HG02588 (cell line): Measurements from ENCODE around the gene ALDH16A1.

Experiments used
- ATAC-seq: cut with Tn5 transposase; IDR thresholded peaks from one replicate; pipeline ENCODE4 v1.9.1; 2021; ENCODE audit warnings: mild to moderate bottlenecking, moderate library complexity; ENCODE audit not compliant: unreplicated experiment

Gene ALDH16A1

GRCh38 chr19:49453013-49453756 is at the start of gene ALDH16A1:
Gene ALDH16A1, plus strand, starts transcription at chr19:49453225. Its CDS starts 107 bp downstream, at chr19:49453332.
- ATAC-seq = peak; percentile 72

GRCh38 chr19:49403404-49404187 is 49.4 kb upstream of the ALDH16A1 start:
- no peak for ATAC-seq

DNA sequence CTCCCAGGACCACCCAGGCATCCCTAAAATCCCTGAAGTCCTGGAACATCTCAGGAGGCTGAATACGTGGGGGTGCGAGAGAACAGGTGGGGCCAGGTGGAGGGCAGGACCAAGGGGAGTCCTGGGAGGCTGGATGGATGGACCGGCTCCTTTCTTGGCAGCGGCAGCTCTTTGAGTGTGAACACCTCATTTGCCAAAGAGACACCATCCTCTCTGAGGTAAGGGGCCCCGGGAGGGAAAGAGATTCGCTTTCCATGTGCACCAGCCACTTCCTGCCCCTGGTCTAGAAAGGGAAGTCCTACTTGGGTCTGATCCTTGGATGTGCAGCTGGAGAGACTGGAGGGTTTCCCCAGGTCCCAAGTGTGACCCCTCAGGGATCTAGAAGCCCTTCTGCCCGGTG is 45.9 kb upstream of the ALDH16A1 start:
- ATAC-seq = no peak

DNA sequence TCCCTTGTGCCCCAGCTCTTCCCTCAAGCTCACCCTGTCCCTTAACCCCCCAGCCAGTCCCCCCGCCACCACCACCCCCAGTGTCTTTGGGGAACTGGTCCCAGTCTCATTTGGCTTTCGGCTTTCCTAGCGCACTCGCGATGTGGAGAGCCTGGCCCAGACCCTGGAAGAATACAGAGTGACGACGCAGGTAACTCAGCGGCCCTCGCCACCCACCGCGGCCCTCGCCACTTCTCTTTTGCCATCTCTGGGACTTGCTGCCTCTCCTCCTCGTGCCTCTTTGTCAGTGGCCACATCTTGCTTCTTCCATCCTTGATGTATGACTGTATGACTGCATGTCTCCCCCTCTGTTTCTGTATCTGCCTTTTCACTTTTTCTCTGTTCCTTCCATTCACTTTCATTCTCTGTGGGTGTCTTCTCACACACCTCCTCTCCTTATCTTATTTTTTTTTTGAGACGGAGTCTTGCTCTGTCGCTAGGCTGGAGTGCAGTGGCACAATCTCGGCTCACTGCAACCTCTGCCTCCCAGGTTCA is 45.5 kb upstream of the ALDH16A1 start:
- ATAC-seq = no peak

DNA sequence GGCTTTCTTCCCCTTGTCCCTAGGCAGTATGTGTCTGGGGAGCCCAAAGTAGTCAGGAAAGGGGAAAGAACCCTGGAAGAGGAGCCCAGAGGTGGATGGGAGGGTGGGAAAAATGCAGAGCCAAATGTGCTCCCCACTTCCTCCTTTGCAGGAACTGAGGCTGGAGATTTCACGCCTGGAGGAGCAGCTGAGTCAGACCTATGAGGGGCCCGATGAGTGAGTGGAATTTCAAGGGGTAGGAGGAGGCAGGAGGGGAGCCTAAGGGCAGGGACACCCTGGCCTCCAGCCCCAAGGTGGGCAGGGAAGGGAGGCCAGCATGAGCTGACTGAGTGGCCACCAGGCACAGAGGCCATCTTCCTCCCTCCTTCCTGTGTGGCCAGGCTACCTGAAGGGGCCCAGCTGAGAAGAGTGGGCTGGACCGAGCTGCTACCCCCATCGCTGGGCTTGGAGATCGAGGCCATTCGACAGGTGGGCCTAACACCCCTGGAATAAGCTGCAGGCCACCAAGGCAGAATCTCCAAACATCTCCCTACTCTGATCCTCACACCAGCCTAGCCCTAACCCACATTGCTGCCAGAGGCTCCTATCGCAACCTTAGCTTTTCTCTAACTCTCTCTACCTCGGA is 44.1 kb upstream of the ALDH16A1 start:
- ATAC-seq = no peak

DNA sequence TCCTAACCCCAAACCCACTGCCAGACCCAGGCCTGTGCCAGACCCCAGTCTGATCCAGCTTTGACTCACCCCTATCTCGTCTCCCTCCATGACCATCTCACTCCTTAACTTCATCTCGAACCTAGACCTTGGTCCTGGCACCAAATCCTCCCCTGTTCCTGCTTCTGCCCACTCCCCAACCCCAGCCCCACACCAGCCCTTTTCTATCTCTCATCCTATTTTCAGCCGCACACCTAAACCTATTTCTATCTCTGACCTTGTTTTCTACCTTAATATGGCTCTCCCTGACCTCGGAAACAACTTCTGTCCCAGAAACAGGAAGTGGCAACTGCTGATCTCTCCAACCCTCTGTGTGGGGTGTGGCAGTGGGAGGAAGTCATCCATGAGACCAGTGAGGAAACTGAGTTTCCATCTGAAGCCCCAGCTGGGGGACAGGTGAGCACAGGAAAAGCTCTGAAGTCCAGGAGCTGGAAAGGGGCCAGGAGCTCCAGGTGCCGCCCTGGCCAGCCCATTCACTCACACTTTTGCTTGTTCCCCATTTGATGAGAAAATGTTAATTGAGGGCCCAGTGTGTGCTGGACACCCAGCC is 43.5 kb upstream of the ALDH16A1 start:
- ATAC-seq = no peak

GRCh38 chr19:49411681-49412326 is 41.2 kb upstream of the ALDH16A1 start:
- no peak for ATAC-seq

- ATAC-seq = no peak
Observed at GRCh38 chr19:49413348-49413747, 39.7 kb upstream of the ALDH16A1 start.

DNA sequence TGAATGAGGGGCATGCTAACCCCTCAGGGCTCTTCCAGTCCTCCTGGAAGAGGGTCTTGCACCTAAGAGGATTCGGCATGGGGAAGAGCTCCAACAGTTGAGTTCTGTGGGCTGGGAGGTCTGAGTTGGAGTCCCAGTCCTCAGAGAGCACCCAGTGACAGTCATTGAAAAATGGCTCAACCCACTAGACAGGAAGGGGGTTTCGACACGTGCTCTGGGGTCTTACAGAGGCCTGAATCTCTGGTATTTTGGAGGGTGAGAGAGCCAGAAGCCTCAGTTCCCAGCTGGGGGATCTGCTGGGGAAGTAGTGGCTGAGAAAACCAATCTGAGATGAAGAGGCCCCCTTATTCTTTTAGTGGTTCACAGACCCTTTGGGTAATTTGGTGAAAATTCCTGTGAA is 38.8 kb upstream of the ALDH16A1 start:
- no peak for ATAC-seq

DNA sequence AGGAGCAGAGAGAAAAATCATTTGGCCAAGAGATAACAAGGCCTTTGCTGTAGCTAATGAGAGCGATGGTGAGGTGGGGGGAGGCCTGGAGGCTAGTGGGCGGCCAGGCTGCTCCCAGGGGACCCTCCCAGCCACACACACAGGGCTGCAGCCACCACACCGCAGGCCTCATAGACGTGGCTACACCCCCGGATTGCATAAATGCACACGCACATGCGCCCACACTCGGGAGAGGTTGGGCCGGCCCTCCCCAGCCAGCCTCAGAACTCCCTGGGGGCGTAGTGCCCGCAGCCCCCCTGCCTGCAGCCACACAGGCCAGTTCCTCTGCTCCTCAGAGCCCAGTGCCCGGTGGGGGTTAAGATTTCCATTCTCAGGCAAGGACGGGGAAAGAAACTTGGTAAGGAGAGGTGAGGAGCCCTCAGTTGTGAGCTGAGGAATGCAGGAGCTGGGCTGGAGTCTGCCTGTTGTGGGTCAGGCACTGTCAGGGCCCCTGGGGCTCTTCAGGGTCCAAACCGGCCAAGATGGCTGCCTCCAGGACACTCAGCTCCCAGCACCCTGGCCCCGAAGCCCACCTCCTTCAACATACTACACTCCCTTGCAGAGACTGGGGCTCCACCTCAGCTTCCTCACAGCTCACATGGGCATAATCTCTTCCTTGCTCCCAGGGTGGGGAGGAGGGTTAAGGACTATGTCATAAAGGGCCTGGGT is 37.8 kb upstream of the ALDH16A1 start:
- no peak for ATAC-seq

DNA sequence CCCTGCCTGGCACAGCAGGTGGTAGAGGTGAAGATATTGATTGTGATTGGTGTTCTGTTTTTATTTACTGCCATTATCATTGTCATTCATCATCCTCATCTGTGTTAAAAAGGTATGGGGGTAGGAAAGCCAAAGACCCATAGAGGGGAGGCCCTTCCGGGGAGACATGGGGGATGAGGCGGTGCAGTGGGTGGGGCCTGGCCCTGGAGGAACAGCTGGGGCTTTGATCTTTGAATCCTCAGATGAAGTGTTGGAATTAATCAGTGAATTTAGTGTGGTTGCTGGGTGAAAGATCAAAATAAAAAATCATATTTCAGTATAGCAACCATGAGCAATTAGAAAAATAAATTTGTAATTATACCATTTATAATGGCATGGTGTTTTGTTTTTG is 37.2 kb upstream of the ALDH16A1 start:
- no peak for ATAC-seq

GRCh38 chr19:49417088-49417487 is 35.9 kb upstream of the ALDH16A1 start:
- no peak for ATAC-seq

DNA sequence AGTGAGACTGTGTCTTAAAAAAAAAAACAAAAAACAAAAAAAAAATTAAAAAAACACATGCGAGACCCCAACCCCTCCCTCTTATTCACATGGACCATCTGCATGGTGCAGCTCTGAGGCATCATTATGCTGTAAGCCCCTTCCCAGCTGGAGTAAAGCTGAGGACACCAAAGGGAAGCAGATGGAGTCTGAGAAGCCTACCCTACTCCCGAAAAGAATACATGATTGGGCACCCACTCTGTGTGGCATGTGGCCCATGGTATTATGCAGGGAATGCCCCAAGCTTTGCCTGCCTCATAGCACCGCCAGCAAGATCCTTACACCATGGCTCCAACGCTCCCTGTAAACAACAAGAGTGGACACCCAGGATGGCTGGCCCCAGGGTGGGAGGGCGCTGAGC is 34.5 kb upstream of the ALDH16A1 start:
- no peak for ATAC-seq

GRCh38 chr19:49419173-49419572 is 33.9 kb upstream of the ALDH16A1 start:
- no peak for ATAC-seq

DNA sequence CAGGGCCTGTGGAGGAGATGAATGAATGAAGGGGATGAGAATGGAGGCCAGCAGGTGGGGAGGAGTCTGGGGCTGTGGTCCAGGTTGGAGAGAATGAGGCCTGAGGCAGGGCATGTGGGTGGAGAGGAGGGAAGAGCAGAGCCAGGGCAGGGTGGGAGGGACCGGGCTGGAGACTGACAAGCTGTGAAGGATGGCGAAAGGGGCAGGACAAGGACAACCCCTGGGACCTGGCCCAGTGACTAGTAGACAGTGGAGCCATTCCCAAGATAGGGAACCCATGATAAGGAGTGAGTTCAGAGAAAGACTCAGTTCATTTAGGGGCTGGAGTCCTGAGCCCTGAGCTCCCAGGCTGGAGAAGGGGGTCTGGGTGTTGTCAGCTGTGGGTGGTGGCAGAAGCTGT is 32.8 kb upstream of the ALDH16A1 start:
- ATAC-seq = no peak

GRCh38 chr19:49421039-49421877 is 31.8 kb upstream of the ALDH16A1 start:
- ATAC-seq = no peak

GRCh38 chr19:49421878-49422202 is 31.2 kb upstream of the ALDH16A1 start:
- ATAC-seq = no peak

DNA sequence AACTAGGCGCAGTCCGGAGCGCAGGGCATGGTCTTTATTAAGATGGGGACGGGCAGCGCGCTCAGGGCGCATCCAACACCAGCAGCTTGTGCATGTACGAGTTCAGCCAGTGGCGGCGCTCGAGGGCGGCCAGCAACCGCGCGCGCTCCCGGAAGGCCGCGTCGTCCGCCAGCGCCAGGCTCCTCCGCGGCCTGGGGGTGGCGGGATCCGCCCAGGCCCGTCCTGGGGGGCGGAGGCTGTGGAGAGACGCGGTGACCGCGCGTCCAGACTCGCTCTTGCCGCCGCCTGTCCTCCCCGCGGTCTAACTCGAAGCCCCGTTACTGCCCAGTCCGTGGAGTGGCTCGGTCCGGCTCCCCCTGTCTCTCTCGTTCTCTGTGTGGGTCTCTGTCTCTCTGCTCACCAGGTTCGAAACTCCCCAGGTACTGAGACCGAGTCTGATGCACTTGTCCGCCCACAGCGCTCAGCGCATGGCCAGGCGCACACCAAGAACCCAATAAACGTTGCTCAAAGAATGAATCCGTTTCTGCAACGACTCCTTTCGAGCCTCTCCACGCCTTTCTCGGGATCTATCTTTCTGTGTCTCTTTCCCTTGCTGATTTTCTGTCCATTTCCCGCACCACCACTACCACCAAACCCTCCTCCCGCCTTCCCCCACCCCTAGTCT is 30.5 kb upstream of the ALDH16A1 start:
- ATAC-seq = no peak
